ENCODE measurements around the gene BANK1.

The BANK1 gene

GRCh38 chr4:101972791-101973190 lies 182.3 kb downstream of the BANK1 start:
- H3K4me3 ChIP-seq (ENCODE audit: low read length): no peak overlapping the region
- DNase-seq (ENCODE audit: low read depth, low spot score): no peak
- no peaks in the 10 kb centered on the region for H3K4me1 ChIP-seq (ENCODE audit: control insufficient read depth, insufficient read depth, low read length)
- H3K27me3 ChIP-seq (ENCODE audit: control insufficient read depth, insufficient read depth, low read length): no peaks in the 10 kb centered on the region
- no peak overlapping the region for H3K27ac ChIP-seq (ENCODE audit: low read length)
- no CpG with 5 or more reads among the region's 2 CpGs for WGBS (ENCODE audit: insufficient coverage, insufficient read length)
- no peaks in the 10 kb centered on the region for H3K9me3 ChIP-seq (ENCODE audit: control insufficient read depth, insufficient read depth, low read length)
- H3K36me3 ChIP-seq (ENCODE audit: control insufficient read depth, insufficient read depth, low read length): no peaks in the 10 kb centered on the region

GRCh38 chr4:101973361-101973760 lies 182.8 kb downstream of the BANK1 start:
- Histone ChIP-seq H3K27me3 (ENCODE audit: control insufficient read depth, insufficient read depth, low read length) (no peaks in the 10 kb centered on the region), H3K9me3 (ENCODE audit: control insufficient read depth, insufficient read depth, low read length) (no peaks in the 10 kb centered on the region), H3K36me3 (ENCODE audit: control insufficient read depth, insufficient read depth, low read length) (no peaks in the 10 kb centered on the region), H3K4me3 (ENCODE audit: low read length) (no peak overlapping the region), H3K4me1 (ENCODE audit: control insufficient read depth, insufficient read depth, low read length) (no peaks in the 10 kb centered on the region), H3K27ac (ENCODE audit: low read length) (no peak overlapping the region)
- no CpG with 5 or more reads among the region's 1 CpG for WGBS (ENCODE audit: insufficient coverage, insufficient read length)
- DNase-seq (ENCODE audit: low read depth, low spot score): no peak

- WGBS (ENCODE audit: insufficient coverage, insufficient read length): no CpG with 5 or more reads among the region's 2 CpGs
- Histone ChIP-seq H3K9me3 (ENCODE audit: control insufficient read depth, insufficient read depth, low read length) (no peaks in the 10 kb centered on the region), H3K4me1 (ENCODE audit: control insufficient read depth, insufficient read depth, low read length) (0 out of 2 replicates have a peak, but pooled peaks cover 2% of the 10 kb centered on the region), H3K27me3 (ENCODE audit: control insufficient read depth, insufficient read depth, low read length) (no peaks in the 10 kb centered on the region), H3K36me3 (ENCODE audit: control insufficient read depth, insufficient read depth, low read length) (no peaks in the 10 kb centered on the region), H3K4me3 (ENCODE audit: low read length) (no peak overlapping the region), H3K27ac (ENCODE audit: low read length) (no peak overlapping the region)
- no peak for DNase-seq (ENCODE audit: low read depth, low spot score)
Observed at GRCh38 chr4:101977076-101977475, 186.5 kb downstream of the BANK1 start.

GRCh38 chr4:101981756-101982155 lies 191.2 kb downstream of the BANK1 start:
- no peaks in the 10 kb centered on the region for H3K9me3 ChIP-seq (ENCODE audit: control insufficient read depth, insufficient read depth, low read length)
- no CpG with 5 or more reads among the region's 1 CpG for WGBS (ENCODE audit: insufficient coverage, insufficient read length)
- H3K36me3 ChIP-seq (ENCODE audit: control insufficient read depth, insufficient read depth, low read length): no peaks in the 10 kb centered on the region
- no peak overlapping the region for H3K27ac ChIP-seq (ENCODE audit: low read length)
- 0 out of 2 replicates have a peak, but pooled peaks cover 2% of the 10 kb centered on the region for H3K4me1 ChIP-seq (ENCODE audit: control insufficient read depth, insufficient read depth, low read length)
- no peak overlapping the region for H3K4me3 ChIP-seq (ENCODE audit: low read length)
- no peak for DNase-seq (ENCODE audit: low read depth, low spot score)
- H3K27me3 ChIP-seq (ENCODE audit: control insufficient read depth, insufficient read depth, low read length): no peaks in the 10 kb centered on the region

- no peak overlapping the region for H3K4me3 ChIP-seq (ENCODE audit: low read length)
- H3K27me3 ChIP-seq (ENCODE audit: control insufficient read depth, insufficient read depth, low read length): no peaks in the 10 kb centered on the region
- no peaks in the 10 kb centered on the region for H3K9me3 ChIP-seq (ENCODE audit: control insufficient read depth, insufficient read depth, low read length)
- 0 out of 2 replicates have a peak, but pooled peaks cover 2% of the 10 kb centered on the region for H3K4me1 ChIP-seq (ENCODE audit: control insufficient read depth, insufficient read depth, low read length)
- no peak for DNase-seq (ENCODE audit: low read depth, low spot score)
- no peaks in the 10 kb centered on the region for H3K36me3 ChIP-seq (ENCODE audit: control insufficient read depth, insufficient read depth, low read length)
- WGBS (ENCODE audit: insufficient coverage, insufficient read length): no CpG with 5 or more reads among the region's 1 CpG
- H3K27ac ChIP-seq (ENCODE audit: low read length): no peak overlapping the region
Observed at GRCh38 chr4:101983835-101984234, 193.3 kb downstream of the BANK1 start.

- Histone ChIP-seq H3K4me3 (ENCODE audit: low read length) (no peak overlapping the region), H3K4me1 (ENCODE audit: control insufficient read depth, insufficient read depth, low read length) (no peaks in the 10 kb centered on the region), H3K9me3 (ENCODE audit: control insufficient read depth, insufficient read depth, low read length) (no peaks in the 10 kb centered on the region), H3K27ac (ENCODE audit: low read length) (no peak overlapping the region), H3K36me3 (ENCODE audit: control insufficient read depth, insufficient read depth, low read length) (no peaks in the 10 kb centered on the region), H3K27me3 (ENCODE audit: control insufficient read depth, insufficient read depth, low read length) (no peaks in the 10 kb centered on the region)
- WGBS (ENCODE audit: insufficient coverage, insufficient read length): no CpG with 5 or more reads among the region's 5 CpGs
- DNase-seq (ENCODE audit: low read depth, low spot score): no peak
Observed at GRCh38 chr4:101987623-101988243, 197.2 kb downstream of the BANK1 start.

- no peaks in the 10 kb centered on the region for H3K4me1 ChIP-seq (ENCODE audit: control insufficient read depth, insufficient read depth, low read length)
Observed at GRCh38 chr4:101989551-101989950, 199.0 kb downstream of the BANK1 start.

GRCh38 chr4:101992446-101992845 lies 201.9 kb downstream of the BANK1 start:
- no peaks in the 10 kb centered on the region for H3K27me3 ChIP-seq (ENCODE audit: control insufficient read depth, insufficient read depth, low read length)
- no peak overlapping the region for H3K27ac ChIP-seq (ENCODE audit: low read length)
- no CpG with 5 or more reads among the region's 2 CpGs for WGBS (ENCODE audit: insufficient coverage, insufficient read length)
- DNase-seq (ENCODE audit: low read depth, low spot score): no peak
- no peaks in the 10 kb centered on the region for H3K36me3 ChIP-seq (ENCODE audit: control insufficient read depth, insufficient read depth, low read length)
- no peaks in the 10 kb centered on the region for H3K4me1 ChIP-seq (ENCODE audit: control insufficient read depth, insufficient read depth, low read length)
- H3K9me3 ChIP-seq (ENCODE audit: control insufficient read depth, insufficient read depth, low read length): no peaks in the 10 kb centered on the region
- H3K4me3 ChIP-seq (ENCODE audit: low read length): no peak overlapping the region

More at GRCh38 chr4:101989551-101989950, 199.0 kb downstream of the BANK1 start:
- Histone ChIP-seq H3K4me3 (ENCODE audit: low read length) (no peak overlapping the region), H3K27ac (ENCODE audit: low read length) (no peak overlapping the region), H3K27me3 (ENCODE audit: control insufficient read depth, insufficient read depth, low read length) (no peaks in the 10 kb centered on the region), H3K9me3 (ENCODE audit: control insufficient read depth, insufficient read depth, low read length) (no peaks in the 10 kb centered on the region), H3K36me3 (ENCODE audit: control insufficient read depth, insufficient read depth, low read length) (no peaks in the 10 kb centered on the region)
- WGBS (ENCODE audit: insufficient coverage, insufficient read length): no CpG with 5 or more reads among the region's 3 CpGs
- no peak for DNase-seq (ENCODE audit: low read depth, low spot score)

GRCh38 chr4:101993002-101993841 lies 202.7 kb downstream of the BANK1 start:
- no CpG with 5 or more reads among the region's 5 CpGs for WGBS (ENCODE audit: insufficient coverage, insufficient read length)
- no peak overlapping the region for H3K27ac ChIP-seq (ENCODE audit: low read length)
- no peaks in the 10 kb centered on the region for H3K9me3 ChIP-seq (ENCODE audit: control insufficient read depth, insufficient read depth, low read length)
- H3K27me3 ChIP-seq (ENCODE audit: control insufficient read depth, insufficient read depth, low read length): no peaks in the 10 kb centered on the region
- no peaks in the 10 kb centered on the region for H3K36me3 ChIP-seq (ENCODE audit: control insufficient read depth, insufficient read depth, low read length)
- DNase-seq (ENCODE audit: low read depth, low spot score): no peak
- H3K4me3 ChIP-seq (ENCODE audit: low read length): no peak overlapping the region
- H3K4me1 ChIP-seq (ENCODE audit: control insufficient read depth, insufficient read depth, low read length): no peaks in the 10 kb centered on the region

- Histone ChIP-seq H3K27ac (ENCODE audit: low read length) (no peak overlapping the region), H3K4me3 (ENCODE audit: low read length) (no peak overlapping the region), H3K36me3 (ENCODE audit: control insufficient read depth, insufficient read depth, low read length) (no peaks in the 10 kb centered on the region), H3K27me3 (ENCODE audit: control insufficient read depth, insufficient read depth, low read length) (no peaks in the 10 kb centered on the region), H3K9me3 (ENCODE audit: control insufficient read depth, insufficient read depth, low read length) (no peaks in the 10 kb centered on the region), H3K4me1 (ENCODE audit: control insufficient read depth, insufficient read depth, low read length) (no peaks in the 10 kb centered on the region)
- DNase-seq (ENCODE audit: low read depth, low spot score): no peak
- no CpG with 5 or more reads among the region's 4 CpGs for WGBS (ENCODE audit: insufficient coverage, insufficient read length)
Observed at GRCh38 chr4:101993842-101994775, 203.6 kb downstream of the BANK1 start.
